Right ventricle myocardium superior (tissue), 1 donor: Measurements from ENCODE around the gene TAPBP. TPM values are rescaled to one million over a fixed set of nuclear protein-coding genes. Genes with fewer than 3 reads are reported as not detected.

Experiments
- ATAC-seq: fragments of 200-7000 bp; cut with Tn5 transposase; one replicate; pipeline ENCODE4 v1.9.1; 2020; ENCODE audit warnings: mild to moderate bottlenecking; ENCODE audit not compliant: poor library complexity
- DNase-seq: peaks from one replicate; pipeline ENCODE4 v3.0.0-alpha.2; 2020
- intact Hi-C: fragments of 100-400 bp; cut with DNase I; formaldehyde crosslinking; loops from one replicate; pipeline ENCODE4 v1.11.2; 2022
- total RNA-seq: library from RNA; stranded (reverse); fragmentation: NEBNext Ultra II Directional; extraction: Animal tissue kit (Norgen Biotek cat#: 25700); gene quantifications from one replicate; pipeline ENCODE4 v1.2.1, GENCODE V29; 2021
- donor health status: DM: no; HTN: yes; CAD: no; lungs with severe emphysema.

TAPBP gene
- total RNA-seq, 1 donor from 2014 or later: 78.2 TPM

GRCh38 chr6:33301877-33302276 is 12.0 kb downstream of the TAPBP start:
- ATAC-seq (no peak), DNase-seq (no peak)
- intact Hi-C loops: no loop called here

- ATAC-seq (peak; percentile 87), DNase-seq (peak; percentile 95)
- intact Hi-C loops: loop anchor here (10.0 kb wide), 1 partner anchor 115 kb away; the partner anchor contains the start of genes CUTA and PHF1
Observed at GRCh38 chr6:33299237-33299944, 14.5 kb downstream of the TAPBP start.

- DNase-seq (peak; percentile 92), ATAC-seq (peak; percentile 83)
- intact Hi-C loops: loop anchor here (10.0 kb wide), 1 partner anchor 116 kb away; the partner anchor contains the start of genes CUTA and PHF1
Observed at GRCh38 chr6:33298773-33299236, 15.1 kb downstream of the TAPBP start, which contains the start of gene RGL2. RGL2 (minus strand) TSS chr6:33298942; CDS start chr6:33298610, 332 bp downstream.

GRCh38 chr6:33297956-33298772 is 15.7 kb downstream of the TAPBP start:
- intact Hi-C loops: loop anchor here (10.0 kb wide), 1 partner anchor 117 kb away; the partner anchor contains the start of genes CUTA and PHF1
- peak; percentile 69 for DNase-seq
- peak; percentile 47 for ATAC-seq

- no peak for ATAC-seq
- peak; percentile 58 for DNase-seq
- intact Hi-C loops: loop anchor here (10.0 kb wide), 1 partner anchor 117 kb away; the partner anchor contains the start of genes CUTA and PHF1
Observed at GRCh38 chr6:33297406-33297955, 16.4 kb downstream of the TAPBP start.

- ATAC-seq (no peak), DNase-seq (no peak)
- intact Hi-C loops: loop anchor here (10.0 kb wide), 1 partner anchor 118 kb away; the partner anchor contains the start of genes CUTA and PHF1
Observed at GRCh38 chr6:33296797-33297405, 17.0 kb downstream of the TAPBP start.

- intact Hi-C loops: loop anchor here (10.0 kb wide), 1 partner anchor 119 kb away; the partner anchor contains the start of genes CUTA and PHF1
- ATAC-seq (no peak), DNase-seq (peak; percentile 43)
Observed at GRCh38 chr6:33295621-33296369, 18.1 kb downstream of the TAPBP start.

GRCh38 chr6:33294086-33294823 is 19.6 kb downstream of the TAPBP start:
- no peak for ATAC-seq
- DNase-seq: no peak
- intact Hi-C loops: loop anchor here (10.0 kb wide), 1 partner anchor 121 kb away; the partner anchor contains the start of genes CUTA and PHF1

- ATAC-seq (no peak), DNase-seq (peak; percentile 17)
- intact Hi-C loops: loop anchor here (10.0 kb wide), 1 partner anchor 122 kb away; the partner anchor contains the start of genes CUTA and PHF1
Observed at GRCh38 chr6:33292996-33293682, 20.7 kb downstream of the TAPBP start.

- intact Hi-C loops: loop anchor here (10.0 kb wide), 1 partner anchor 124 kb away; the partner anchor contains the start of genes CUTA and PHF1
- DNase-seq: no peak
Observed at GRCh38 chr6:33290459-33290858, 23.4 kb downstream of the TAPBP start.

GRCh38 chr6:33289784-33290315 is 24.0 kb downstream of the TAPBP start:
- intact Hi-C loops: loop anchor here (10.0 kb wide), 1 partner anchor 125 kb away; the partner anchor contains the start of genes CUTA and PHF1
- no peak for DNase-seq
- no peak for ATAC-seq

More at GRCh38 chr6:33290459-33290858, 23.4 kb downstream of the TAPBP start:
- ATAC-seq: no peak

- ATAC-seq: peak; percentile 97
- DNase-seq: peak; percentile 80
- intact Hi-C loops: no loop called here
Observed at GRCh38 chr6:33288921-33289783, 24.7 kb downstream of the TAPBP start, which contains the start of the genes PFDN6 and WDR46. PFDN6 (plus strand) TSS chr6:33289601; CDS start chr6:33289857, 256 bp downstream. WDR46 (minus strand) TSS chr6:33289239; CDS start chr6:33289170, 69 bp downstream.

GRCh38 chr6:33288141-33288920 is 25.5 kb downstream of the TAPBP start:
- no peak for ATAC-seq
- intact Hi-C loops: no loop called here
- no peak for DNase-seq
